Transverse colon (tissue), 4 donors: Measurements from ENCODE around the gene AGO3. TPM values are rescaled to one million over a fixed set of nuclear protein-coding genes. Genes with fewer than 3 reads are reported as not detected.
A peak's percentile ranks its signal among the peaks of the same experiment; 100 is the strongest.

ENCODE experiments used
- DNase-seq: peaks from one replicate; pipeline ENCODE4 v3.0.0-alpha.2; 2019
- H3K27ac ChIP-seq, 4 donors: fragments of 200-600 bp; sonication (generic); 2 replicates each; pipeline ENCODE4 v1.5.1; 2016 to 2018; ENCODE audit warnings: inconsistent platforms in 4 of 4
- H3K27me3 ChIP-seq: fragments of 200-600 bp; sonication (generic); 2 replicates; pipeline ENCODE4 v1.5.1; 2017; ENCODE audit warnings: inconsistent platforms
- H3K36me3 ChIP-seq, 4 donors: fragments of 200-600 bp; sonication (generic); 2 replicates each; pipeline ENCODE4 v1.5.1; 2017 to 2019; ENCODE audit warnings: inconsistent platforms in 4 of 4
- H3K4me1 ChIP-seq, 4 donors: fragments of 200-600 bp; sonication (generic); 2 replicates each; pipeline ENCODE4 v1.5.1; 2017 to 2020; ENCODE audit warnings: inconsistent platforms in 4 of 4
- H3K4me3 ChIP-seq, 4 donors: fragments of 200-600 bp; sonication (generic); 1 replicate in 1 of 4; 2 replicates in 3 of 4; pipeline versions ENCODE4 v1.5.1 to v1.6.1; 2017 to 2019; ENCODE audit warnings: inconsistent platforms in 4 of 4
- H3K9me3 ChIP-seq, 2 donors: fragments of 200-600 bp; sonication (generic); 2 replicates each; pipeline ENCODE4 v1.5.1; 2017 to 2019; ENCODE audit warnings: inconsistent platforms in 2 of 2
- EP300 ChIP-seq: sonication (generic); formaldehyde crosslinking; IDR thresholded peaks from one replicate; pipeline ENCODE4 v1.6.1; 2017; ENCODE audit warnings: antibody characterized with exemption, low read depth
- POLR2A ChIP-seq: fragments of 450-650 bp; IDR thresholded peaks from one replicate; pipeline ENCODE4 v1.6.1; 2016; ENCODE audit warnings: antibody characterized with exemption, mild to moderate bottlenecking, moderate library complexity
- POLR2AphosphoS5 ChIP-seq, 3 donors: sonication (generic); formaldehyde crosslinking; IDR thresholded peaks; one replicate each; pipeline ENCODE4 v1.6.1; 2016; ENCODE audit warnings: antibody characterized with exemption in 3 of 3
- WGBS, 2 donors: methylation state at CpG; one replicate each; pipeline ENCODE4 v1.1.5; 2018; ENCODE audit warnings: low coverage in 1 of 2; 5-methylcytosine and 5-hydroxymethylcytosine counted together
- in situ Hi-C, 4 donors: fragments of 200-750 bp; cut with MboI; loops; one replicate each; pipeline versions ENCODE4 v1.15.0 to v1.15.1; 2017; ENCODE audit warnings: low sequenced_read_pairs in 3 of 4, low pct_ligation_motif_present in 1 of 4, low pct_unique_long_range_greater_than_20kb in 1 of 4
- intact Hi-C: fragments of 100-400 bp; cut with DNase I; formaldehyde crosslinking; loops from one replicate; pipeline ENCODE4 v1.15.1; 2023; ENCODE audit warnings: low total_unique reads
- total RNA-seq, 4 donors: library from RNA; depleted of rRNA; stranded (reverse); fragments of >200 nt; gene quantifications; one replicate each; pipeline ENCODE4 v1.1.0, GENCODE V29; 2016
- TF ChIP-seq, protein P1 (sequence below), 5 experiments: fragments of 200-600 bp in 3 of 5; fragments of 450-650 bp in 2 of 5; sonication (generic) in 3 of 5; IDR thresholded peaks; 1 replicate in 2 of 5; 2 replicates in 3 of 5; pipeline ENCODE4 v1.5.1; 2016 to 2017; ENCODE audit warnings: antibody characterized with exemption in 5 of 5, inconsistent platforms in 3 of 5, mild to moderate bottlenecking in 2 of 5, moderate library complexity in 1 of 5

The AGO3 gene
- total RNA-seq, 4 donors from 2014 or later, result 11.3 to 357 (median 14.1) TPM

DNA sequence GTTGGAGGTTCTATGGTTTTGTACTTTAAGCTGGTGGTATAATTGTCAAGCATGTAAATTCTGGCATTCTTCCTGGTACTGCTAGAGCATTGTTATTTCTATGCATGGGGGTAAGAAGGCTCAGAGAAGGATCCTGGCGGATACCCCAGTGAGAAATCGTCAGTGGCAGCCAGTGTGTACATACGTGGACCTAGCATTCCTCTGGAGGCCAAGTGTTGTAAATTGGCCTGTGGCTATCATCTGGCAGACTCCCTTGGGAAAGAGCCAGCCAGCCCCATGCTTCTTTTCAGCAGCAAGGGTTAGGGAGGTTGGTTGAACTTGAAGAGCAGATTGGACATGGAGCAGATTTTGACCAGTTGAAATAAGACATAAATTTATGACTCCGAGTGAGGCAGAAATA is 5.2 kb upstream of the AGO3 start:
- Histone ChIP-seq H3K27ac (no peak overlapping the region), H3K27me3 (no peaks in the 10 kb centered on the region), H3K4me1 (peaks cover 0 to 7% (median 5%) of the 10 kb centered on the region in 4 donors), H3K9me3 (no peaks in the 10 kb centered on the region), H3K4me3 (no peak overlapping the region), H3K36me3 (no peaks in the 10 kb centered on the region)
- DNase-seq, result no peak
- TF ChIP-seq POLR2A, result no peak
- TF ChIP-seq EP300, result no peak
- TF ChIP-seq, protein P1, sequence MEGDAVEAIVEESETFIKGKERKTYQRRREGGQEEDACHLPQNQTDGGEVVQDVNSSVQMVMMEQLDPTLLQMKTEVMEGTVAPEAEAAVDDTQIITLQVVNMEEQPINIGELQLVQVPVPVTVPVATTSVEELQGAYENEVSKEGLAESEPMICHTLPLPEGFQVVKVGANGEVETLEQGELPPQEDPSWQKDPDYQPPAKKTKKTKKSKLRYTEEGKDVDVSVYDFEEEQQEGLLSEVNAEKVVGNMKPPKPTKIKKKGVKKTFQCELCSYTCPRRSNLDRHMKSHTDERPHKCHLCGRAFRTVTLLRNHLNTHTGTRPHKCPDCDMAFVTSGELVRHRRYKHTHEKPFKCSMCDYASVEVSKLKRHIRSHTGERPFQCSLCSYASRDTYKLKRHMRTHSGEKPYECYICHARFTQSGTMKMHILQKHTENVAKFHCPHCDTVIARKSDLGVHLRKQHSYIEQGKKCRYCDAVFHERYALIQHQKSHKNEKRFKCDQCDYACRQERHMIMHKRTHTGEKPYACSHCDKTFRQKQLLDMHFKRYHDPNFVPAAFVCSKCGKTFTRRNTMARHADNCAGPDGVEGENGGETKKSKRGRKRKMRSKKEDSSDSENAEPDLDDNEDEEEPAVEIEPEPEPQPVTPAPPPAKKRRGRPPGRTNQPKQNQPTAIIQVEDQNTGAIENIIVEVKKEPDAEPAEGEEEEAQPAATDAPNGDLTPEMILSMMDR (IDR thresholded peaks at IDR 0.05), result no peak
- no peak for TF ChIP-seq POLR2AphosphoS5 (IDR thresholded peaks at IDR 0.05)
- in situ Hi-C loops (no loop called here), intact Hi-C loops (no loop called here)
- WGBS, 2 donors, result 49 to 82% methylated on average over 1 to 4 of the region's 4 CpGs

DNA sequence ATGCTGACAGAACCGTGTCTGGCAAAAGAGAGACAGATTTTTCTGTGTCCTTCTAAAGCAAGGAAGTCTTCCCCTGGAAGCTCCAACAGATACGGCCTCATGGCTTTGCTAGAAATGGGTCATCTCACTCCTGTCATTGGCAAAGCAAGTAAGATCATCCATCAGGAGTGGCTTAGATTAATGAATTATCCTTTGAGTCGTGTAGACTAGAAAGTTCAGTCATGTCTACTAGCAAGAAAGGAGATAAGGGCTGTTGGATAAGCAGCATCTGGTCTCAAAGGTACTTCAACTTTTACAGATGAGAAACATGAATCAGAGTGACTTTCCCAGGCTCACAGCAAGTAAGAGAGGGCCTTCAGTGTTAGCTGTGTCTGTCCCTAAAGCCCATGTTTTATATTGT is 3.4 kb upstream of the AGO3 start:
- in situ Hi-C loops (no loop called here), intact Hi-C loops (no loop called here)
- Histone ChIP-seq H3K36me3 (no peaks in the 10 kb centered on the region), H3K9me3 (no peaks in the 10 kb centered on the region), H3K27ac (no peak overlapping the region), H3K4me3 (no peak overlapping the region), H3K27me3 (no peaks in the 10 kb centered on the region), H3K4me1 (peaks cover 9 to 17% (median 13%) of the 10 kb centered on the region in 4 donors)
- TF ChIP-seq POLR2AphosphoS5 (IDR thresholded peaks at IDR 0.05), result no peak
- TF ChIP-seq POLR2A, result no peak
- no peak for TF ChIP-seq EP300
- TF ChIP-seq, protein P1 (IDR thresholded peaks at IDR 0.05), result no peak
- DNase-seq, result no peak
- 63 to 67% methylated on average over 1 to 3 of the region's 3 CpGs for WGBS, 2 donors

DNA sequence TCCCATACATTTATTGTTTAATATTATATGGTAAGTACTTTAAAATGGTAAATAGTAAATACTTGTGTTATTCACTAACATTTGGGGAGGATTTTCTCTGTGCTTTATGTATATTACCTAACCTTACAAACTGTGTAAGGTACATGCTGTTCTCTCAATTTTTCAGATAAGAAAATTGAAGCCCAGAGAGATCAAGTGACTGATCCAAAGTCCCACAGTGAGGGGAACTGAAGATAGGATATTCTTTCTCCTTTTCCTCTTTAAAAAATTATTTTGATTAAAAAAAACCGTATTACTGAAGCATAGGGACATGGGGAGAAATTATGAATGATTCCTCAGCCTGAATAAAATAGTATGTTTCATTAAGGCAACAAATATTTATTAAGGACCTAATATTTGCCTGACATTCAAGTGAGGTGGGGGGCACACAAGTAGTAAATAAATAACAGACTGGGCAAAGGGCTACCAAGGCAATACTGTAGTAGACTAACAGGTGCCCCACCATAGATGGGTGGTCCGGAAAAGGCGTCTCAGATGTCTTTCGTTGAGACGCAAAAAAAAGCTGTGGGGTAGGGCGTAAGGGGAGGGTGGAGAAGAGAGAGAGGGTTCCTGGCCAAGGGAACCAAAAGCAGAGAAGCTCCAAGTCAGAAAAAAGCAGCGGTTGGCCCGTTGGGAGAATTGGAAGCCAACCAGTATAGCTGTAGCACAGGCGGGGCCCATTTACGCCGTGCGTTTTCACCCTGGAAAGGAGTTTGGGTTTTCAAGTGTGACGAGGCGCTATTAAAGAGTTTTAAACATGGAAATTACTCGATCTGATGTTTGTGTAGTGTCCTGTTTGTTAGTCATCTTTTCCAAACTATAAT is 944 bp upstream of the AGO3 start:
- TF ChIP-seq POLR2AphosphoS5 (IDR thresholded peaks at IDR 0.05), result no peak
- no peak for TF ChIP-seq EP300
- no peak for TF ChIP-seq POLR2A
- TF ChIP-seq, protein P1 (IDR thresholded peaks at IDR 0.05), result no peak

DNA sequence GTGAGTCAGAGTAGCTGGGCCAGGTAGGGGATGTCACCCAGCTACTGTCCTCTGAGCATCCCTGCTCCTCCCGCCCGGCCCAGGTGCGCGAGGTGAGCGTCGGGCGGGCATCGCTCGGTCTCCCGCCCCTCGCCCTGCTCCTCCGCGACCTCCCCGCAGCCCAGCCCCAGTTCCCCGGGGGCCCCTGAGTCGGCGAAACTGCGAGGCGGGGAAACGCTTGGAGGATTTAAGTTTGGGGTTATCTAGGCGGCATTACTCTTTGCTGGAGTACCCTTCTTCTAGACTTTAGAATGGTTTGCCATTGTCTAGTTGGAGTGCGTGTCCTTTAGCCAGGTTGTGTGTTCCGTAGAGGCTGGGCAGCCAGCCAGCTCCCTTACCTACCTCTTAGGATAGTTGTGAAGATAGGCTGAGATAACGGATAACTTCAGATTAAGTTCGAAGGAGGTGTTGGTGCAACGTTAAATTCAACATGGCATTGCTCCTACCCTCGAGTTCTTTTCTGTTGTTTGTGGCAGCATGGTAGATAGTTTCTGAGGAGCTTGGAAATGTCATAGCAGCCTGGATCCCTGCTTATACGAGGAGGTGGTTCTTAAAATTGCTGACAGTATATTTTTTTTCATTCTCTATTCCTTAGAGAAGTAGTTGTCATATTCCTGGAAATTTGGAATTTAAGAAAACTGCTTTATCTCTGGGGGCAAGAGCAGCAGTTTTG is 697 bp downstream of the AGO3 start:
- TF ChIP-seq EP300 (no peak), POLR2AphosphoS5 (IDR thresholded peaks at IDR 0.05) (no peak), POLR2A (no peak)
- TF ChIP-seq, protein P1 (IDR thresholded peaks at IDR 0.05), result no peak
- intact Hi-C loops (no loop called here), in situ Hi-C loops (no loop called here)
- no peaks in the 10 kb centered on the region for H3K36me3 ChIP-seq
- DNase-seq, result peak; percentile 42
- peak overlapping the region; percentile 63 to 97 (median 81) for H3K4me3 ChIP-seq
- 0 to 2% methylated on average over 1 to 21 of the region's 28 CpGs for WGBS, 2 donors
- no peaks in the 10 kb centered on the region for H3K27me3 ChIP-seq
- H3K4me1 ChIP-seq, result peaks cover 20 to 44% (median 27%) of the 10 kb centered on the region in 4 donors
- peak overlapping the region; percentile 96 to 99 (median 98) for H3K27ac ChIP-seq
- no peaks in the 10 kb centered on the region for H3K9me3 ChIP-seq

More for the DNA sequence above, 944 bp upstream of the AGO3 start:
- intact Hi-C loops (no loop called here), in situ Hi-C loops (no loop called here)
- Histone ChIP-seq H3K4me3 (peak overlapping the region; percentile 63 to 97 (median 81)), H3K27me3 (no peaks in the 10 kb centered on the region), H3K4me1 (peaks cover 20 to 36% (median 25%) of the 10 kb centered on the region in 4 donors), H3K36me3 (no peaks in the 10 kb centered on the region), H3K27ac (peak overlapping the region; percentile 96 to 99 (median 98)), H3K9me3 (no peaks in the 10 kb centered on the region)
- peak; percentile 57 for DNase-seq
- 1 to 2% methylated on average over 15 of the region's 15 CpGs for WGBS, 2 donors
